HG03196 (cell line): ENCODE measurements around the gene CCDC92B.
A peak's percentile ranks its signal among the peaks of the same experiment; 100 is the strongest.

Source experiments
- ATAC-seq: cut with Tn5 transposase; IDR thresholded peaks from one replicate; pipeline ENCODE4 v1.9.1; 2021; ENCODE audit not compliant: unreplicated experiment

CCDC92B gene

GRCh38 chr17:2723505-2723996, 25.9 kb downstream of the CCDC92B start:
- no peak for ATAC-seq

- ATAC-seq, result no peak
Observed at GRCh38 chr17:2722611-2723010, 26.8 kb downstream of the CCDC92B start.

- no peak for ATAC-seq
Observed at GRCh38 chr17:2721603-2722002, 27.8 kb downstream of the CCDC92B start.

- no peak for ATAC-seq
Observed at GRCh38 chr17:2719861-2720260, 29.6 kb downstream of the CCDC92B start.

- no peak for ATAC-seq
Observed at GRCh38 chr17:2718150-2718938, 31.1 kb downstream of the CCDC92B start.

GRCh38 chr17:2716649-2717048, 32.8 kb downstream of the CCDC92B start:
- ATAC-seq, result no peak

- ATAC-seq, result no peak
Observed at GRCh38 chr17:2713881-2714280, 35.6 kb downstream of the CCDC92B start.

GRCh38 chr17:2712300-2713043, 37.0 kb downstream of the CCDC92B start:
- no peak for ATAC-seq

- ATAC-seq, result peak; percentile 67
Observed at GRCh38 chr17:2711608-2712299, 37.7 kb downstream of the CCDC92B start, which contains the start of gene CLUH. CLUH (minus strand) TSS chr17:2711764; CDS start chr17:2711661, 103 bp downstream.

GRCh38 chr17:2710803-2711607, 38.4 kb downstream of the CCDC92B start:
- no peak for ATAC-seq

- ATAC-seq, result no peak
Observed at GRCh38 chr17:2710071-2710802, 39.2 kb downstream of the CCDC92B start.

GRCh38 chr17:2709183-2709661, 40.2 kb downstream of the CCDC92B start:
- ATAC-seq, result no peak

- no peak for ATAC-seq
Observed at GRCh38 chr17:2708585-2709182, 40.8 kb downstream of the CCDC92B start.

GRCh38 chr17:2707721-2708584, 41.5 kb downstream of the CCDC92B start:
- no peak for ATAC-seq

GRCh38 chr17:2706911-2707510, 42.4 kb downstream of the CCDC92B start:
- no peak for ATAC-seq

GRCh38 chr17:2705888-2706795, 43.3 kb downstream of the CCDC92B start:
- no peak for ATAC-seq

- no peak for ATAC-seq
Observed at GRCh38 chr17:2705263-2705662, 44.2 kb downstream of the CCDC92B start.
